ENCODE measurements around the gene PTPN2. TPM values are rescaled to one million over a fixed set of nuclear protein-coding genes. Genes with fewer than 3 reads are reported as not detected.

Gene PTPN2
- total RNA-seq, 1 donor from 2014 or later, result 11.0 TPM

DNA sequence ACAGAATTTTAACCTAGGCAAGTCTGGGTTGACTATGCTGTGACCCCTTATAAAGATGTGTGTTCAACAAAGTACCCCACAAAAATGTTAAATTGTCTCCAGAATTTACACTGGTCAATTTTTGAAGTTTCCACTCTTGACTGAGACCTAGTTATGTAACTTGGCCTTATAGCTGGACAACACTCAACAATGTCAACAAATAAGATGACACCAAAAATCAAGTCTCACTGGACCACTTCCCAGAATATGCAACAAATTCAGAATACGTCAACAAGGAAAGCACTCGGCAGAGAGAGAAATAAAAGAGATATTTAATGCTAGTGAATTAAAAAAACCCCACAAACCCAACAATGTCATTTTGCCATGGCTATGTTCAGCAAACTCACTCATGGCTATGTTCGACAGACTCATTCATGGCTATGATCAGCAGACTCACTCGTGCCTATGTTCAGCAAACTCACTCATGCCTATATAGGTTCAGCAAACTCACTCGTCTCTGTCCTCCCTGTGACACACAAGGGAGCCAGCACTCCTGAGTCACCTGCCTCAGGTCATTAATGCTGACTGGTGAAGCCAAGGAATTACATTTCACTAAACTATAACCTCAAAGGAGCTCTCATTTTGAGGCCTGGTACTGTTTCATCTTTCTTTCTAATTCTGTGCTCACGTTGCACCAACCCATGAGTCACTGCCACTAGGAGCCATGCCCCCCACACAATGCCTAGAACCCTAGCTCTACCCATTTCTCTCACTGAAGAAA lies 72.7 kb downstream of the PTPN2 start:
- Histone ChIP-seq H3K36me3 (peaks cover 41% of the 10 kb centered on the region), H3K27me3 (ENCODE audit: low read depth) (no peaks in the 10 kb centered on the region), H3K4me1 (no peaks in the 10 kb centered on the region), H3K9me3 (replicated peaks) (peaks cover 8% of the 10 kb centered on the region), H3K27ac (replicated peaks) (no peak overlapping the region), H3K4me3 (no peak overlapping the region)
- intact Hi-C loops (cut with micrococcal nuclease), result no loop called here
- TF ChIP-seq, protein P1, sequence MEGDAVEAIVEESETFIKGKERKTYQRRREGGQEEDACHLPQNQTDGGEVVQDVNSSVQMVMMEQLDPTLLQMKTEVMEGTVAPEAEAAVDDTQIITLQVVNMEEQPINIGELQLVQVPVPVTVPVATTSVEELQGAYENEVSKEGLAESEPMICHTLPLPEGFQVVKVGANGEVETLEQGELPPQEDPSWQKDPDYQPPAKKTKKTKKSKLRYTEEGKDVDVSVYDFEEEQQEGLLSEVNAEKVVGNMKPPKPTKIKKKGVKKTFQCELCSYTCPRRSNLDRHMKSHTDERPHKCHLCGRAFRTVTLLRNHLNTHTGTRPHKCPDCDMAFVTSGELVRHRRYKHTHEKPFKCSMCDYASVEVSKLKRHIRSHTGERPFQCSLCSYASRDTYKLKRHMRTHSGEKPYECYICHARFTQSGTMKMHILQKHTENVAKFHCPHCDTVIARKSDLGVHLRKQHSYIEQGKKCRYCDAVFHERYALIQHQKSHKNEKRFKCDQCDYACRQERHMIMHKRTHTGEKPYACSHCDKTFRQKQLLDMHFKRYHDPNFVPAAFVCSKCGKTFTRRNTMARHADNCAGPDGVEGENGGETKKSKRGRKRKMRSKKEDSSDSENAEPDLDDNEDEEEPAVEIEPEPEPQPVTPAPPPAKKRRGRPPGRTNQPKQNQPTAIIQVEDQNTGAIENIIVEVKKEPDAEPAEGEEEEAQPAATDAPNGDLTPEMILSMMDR (IDR thresholded peaks at IDR 0.05; ENCODE audit: borderline replicate concordance), result no peak
- no peak for DNase-seq

DNA sequence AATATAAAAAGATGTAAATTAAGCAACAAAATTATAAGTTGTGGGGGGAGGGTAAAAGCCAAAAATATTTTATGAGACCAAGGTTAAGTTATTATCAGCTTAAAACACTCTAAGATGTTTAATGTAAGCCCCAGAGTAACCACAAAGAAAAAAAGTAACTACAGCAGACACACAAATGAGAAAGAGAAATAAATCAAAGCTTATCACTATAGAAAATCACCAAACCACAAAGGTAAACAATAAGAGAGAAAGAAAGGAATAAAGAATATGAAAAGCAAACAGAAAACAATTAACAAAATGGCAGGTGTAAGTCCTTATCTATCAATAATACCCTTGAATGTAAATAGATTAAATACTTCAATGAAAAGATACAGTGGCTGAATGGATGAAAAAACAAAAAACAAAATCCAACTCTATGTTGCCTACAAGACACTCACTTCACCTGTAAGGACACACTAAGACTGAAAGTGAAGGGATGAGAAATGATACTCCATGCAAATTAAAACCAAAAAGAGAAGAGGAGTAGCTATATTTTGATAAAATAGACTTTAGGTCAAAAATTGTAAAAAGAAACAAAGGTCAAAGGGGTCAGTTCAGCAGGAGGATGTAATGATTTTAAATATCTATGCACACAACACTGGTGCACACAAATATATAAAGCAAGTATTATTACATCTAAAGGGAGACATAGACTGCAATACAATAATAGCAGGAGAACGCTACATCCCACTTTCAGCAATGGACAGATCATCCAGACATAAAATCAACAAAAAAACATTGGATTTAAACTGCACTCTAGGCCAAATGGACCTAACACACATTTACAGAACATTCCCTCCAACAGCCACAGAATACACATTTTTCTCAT lies 80.7 kb downstream of the PTPN2 start:
- DNase-seq, result no peak
- TF ChIP-seq, protein P1 (IDR thresholded peaks at IDR 0.05; ENCODE audit: borderline replicate concordance), result no peak
- Histone ChIP-seq H3K27ac (replicated peaks) (no peak overlapping the region), H3K4me3 (no peak overlapping the region), H3K4me1 (no peaks in the 10 kb centered on the region), H3K36me3 (peaks cover 50% of the 10 kb centered on the region), H3K27me3 (ENCODE audit: low read depth) (no peaks in the 10 kb centered on the region), H3K9me3 (replicated peaks) (peaks cover 24% of the 10 kb centered on the region)
- intact Hi-C loops (cut with micrococcal nuclease), result no loop called here

DNA sequence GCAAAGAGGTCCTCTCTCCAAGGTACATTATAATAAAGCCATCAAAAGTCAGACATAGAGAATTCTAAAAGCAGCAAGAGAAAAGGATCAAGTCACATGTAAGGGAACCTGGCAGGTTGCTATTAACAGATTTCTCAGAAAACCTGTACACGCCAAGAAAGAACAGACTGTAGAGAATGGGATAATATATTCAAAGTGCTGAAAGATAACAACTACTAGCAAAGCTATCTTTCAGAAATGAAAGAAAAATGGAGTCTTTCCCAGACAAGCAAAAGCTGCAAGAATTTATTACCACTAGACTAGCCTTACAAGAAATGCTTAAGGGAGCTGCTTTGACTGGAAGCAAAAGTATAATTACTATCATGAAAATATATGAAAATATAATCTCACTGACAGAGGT lies 81.5 kb downstream of the PTPN2 start:
- H3K27me3 ChIP-seq (ENCODE audit: low read depth), result no peaks in the 10 kb centered on the region
- peaks cover 24% of the 10 kb centered on the region for H3K9me3 ChIP-seq (replicated peaks)
- no peaks in the 10 kb centered on the region for H3K4me1 ChIP-seq
- H3K27ac ChIP-seq (replicated peaks), result no peak overlapping the region
- no peak overlapping the region for H3K4me3 ChIP-seq
- DNase-seq, result no peak
- intact Hi-C loops (cut with micrococcal nuclease), result no loop called here
- peaks cover 58% of the 10 kb centered on the region for H3K36me3 ChIP-seq
- TF ChIP-seq, protein P1 (IDR thresholded peaks at IDR 0.05; ENCODE audit: borderline replicate concordance), result no peak

DNA sequence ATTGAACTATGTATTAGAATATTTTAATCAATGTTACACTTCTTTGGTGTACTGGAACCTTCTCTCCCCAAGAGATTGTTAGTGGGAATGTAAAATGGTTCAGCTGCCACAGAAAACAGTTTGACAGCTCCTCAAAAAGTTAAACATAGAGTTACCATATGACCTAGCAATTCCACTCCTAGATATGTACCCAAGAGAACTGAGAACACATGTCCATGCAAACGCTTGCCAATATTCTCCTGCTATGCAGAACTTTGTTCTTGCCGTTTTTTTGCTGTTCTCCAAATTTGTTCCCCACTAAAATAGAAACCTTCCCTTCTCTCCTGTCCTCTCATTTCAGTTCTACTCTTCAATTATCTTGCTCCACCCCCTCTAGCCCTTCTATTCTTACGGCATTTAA lies 87.6 kb downstream of the PTPN2 start:
- no peaks in the 10 kb centered on the region for H3K4me1 ChIP-seq
- TF ChIP-seq, protein P1 (IDR thresholded peaks at IDR 0.05; ENCODE audit: borderline replicate concordance), result no peak
- intact Hi-C loops (cut with micrococcal nuclease), result no loop called here
- no peak overlapping the region for H3K4me3 ChIP-seq
- H3K9me3 ChIP-seq (replicated peaks), result no peaks in the 10 kb centered on the region
- no peak overlapping the region for H3K27ac ChIP-seq (replicated peaks)
- no peak for DNase-seq
- peaks cover 64% of the 10 kb centered on the region for H3K36me3 ChIP-seq
- no peaks in the 10 kb centered on the region for H3K27me3 ChIP-seq (ENCODE audit: low read depth)

DNA sequence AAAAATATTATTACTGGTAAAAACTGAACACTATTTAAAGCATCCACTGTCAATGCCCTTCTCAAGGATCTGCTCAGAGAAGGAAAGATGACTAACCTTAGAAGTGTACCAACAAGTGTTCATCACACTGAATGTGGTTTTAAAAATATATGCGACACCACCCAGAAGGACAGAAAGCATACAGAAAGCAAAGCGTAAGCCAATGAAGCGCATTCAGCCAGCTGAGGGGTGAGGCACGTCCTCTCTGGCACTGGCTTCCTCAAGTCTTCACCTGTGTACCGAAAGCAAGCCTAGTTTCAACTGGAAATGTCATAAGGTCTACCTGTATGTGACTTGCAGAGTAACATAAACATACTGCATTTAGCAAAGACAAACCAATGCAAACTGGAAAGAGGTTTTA lies 92.4 kb downstream of the PTPN2 start:
- no peaks in the 10 kb centered on the region for H3K27me3 ChIP-seq (ENCODE audit: low read depth)
- no peak overlapping the region for H3K4me3 ChIP-seq
- no peak overlapping the region for H3K27ac ChIP-seq (replicated peaks)
- DNase-seq, result no peak
- H3K9me3 ChIP-seq (replicated peaks), result no peaks in the 10 kb centered on the region
- TF ChIP-seq, protein P1 (IDR thresholded peaks at IDR 0.05; ENCODE audit: borderline replicate concordance), result no peak
- H3K36me3 ChIP-seq, result peaks cover 25% of the 10 kb centered on the region
- H3K4me1 ChIP-seq, result no peaks in the 10 kb centered on the region
- intact Hi-C loops (cut with micrococcal nuclease), result no loop called here
